Measurements from ENCODE around the gene ALK.

- TF ChIP-seq SUZ12 (IDR thresholded peaks at IDR 0.05; ENCODE audit: extremely low read depth, insufficient read depth, insufficient read length) = no peak
- no peak for TF ChIP-seq YY1 (IDR thresholded peaks at IDR 0.05; ENCODE audit: insufficient read depth, insufficient read length)
Measured at GRCh38 chr2:29519338-29519925, 402.0 kb downstream of the ALK start.

All from NT2/D1 (cell line).